LNCaP clone FGC (cell line): Measurements from ENCODE around the gene KCNQ1.

Experiments
- DNase-seq: peaks from one replicate; pipeline ENCODE4 v3.0.0-alpha.2; 2011; ENCODE audit warnings: low read depth
- H3K4me3 ChIP-seq: 2 replicates; pipeline ENCODE4 v1.5.1; 2011; ENCODE audit warnings: mild to moderate bottlenecking, low read depth, low read length, control low read depth
- TF ChIP-seq, protein P1 (sequence below): IDR thresholded peaks from 2 replicates; pipeline ENCODE4 v1.5.1; 2012; ENCODE audit warnings: mild to moderate bottlenecking; ENCODE audit not compliant: control insufficient read depth, insufficient read depth; ENCODE audit errors: extremely low read depth

KCNQ1 gene

DNA sequence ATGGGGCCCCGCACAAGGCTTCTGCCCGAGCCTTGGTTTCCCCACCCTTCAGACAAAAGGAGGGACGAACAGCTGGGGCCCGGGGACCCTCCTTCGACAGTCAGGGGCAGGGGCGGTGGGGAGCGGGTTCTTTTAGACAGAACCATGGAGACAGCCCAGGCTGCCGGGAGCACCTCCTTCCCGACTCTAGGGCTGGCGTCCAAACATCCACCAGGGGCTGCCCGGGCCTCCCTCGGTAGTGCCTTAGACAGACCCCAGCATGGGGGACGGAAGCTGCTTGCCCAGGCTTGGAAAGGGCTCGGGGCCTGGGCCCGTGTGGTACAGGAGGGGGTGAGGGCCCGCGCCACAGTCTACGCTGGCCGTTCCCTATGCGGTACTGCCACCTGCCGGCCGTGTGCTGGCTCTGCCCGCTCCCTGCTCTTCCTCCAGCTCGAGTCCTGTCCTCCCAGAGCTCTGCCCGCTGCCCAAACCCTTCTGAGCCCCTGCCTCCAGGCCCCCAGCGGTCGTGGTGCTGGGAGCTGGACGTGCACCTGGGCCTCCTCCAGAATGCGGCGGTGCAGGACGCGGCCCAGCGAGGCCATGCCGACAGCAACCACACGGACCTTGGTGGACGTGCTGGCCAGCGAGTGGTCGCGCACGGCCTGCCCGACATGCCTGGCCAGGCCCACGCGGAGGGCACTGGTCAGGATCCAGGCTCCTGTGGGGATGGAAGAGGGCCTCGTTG lies 24.1 kb upstream of the KCNQ1 start:
- DNase-seq = peak; percentile 18
- TF ChIP-seq, protein P1, sequence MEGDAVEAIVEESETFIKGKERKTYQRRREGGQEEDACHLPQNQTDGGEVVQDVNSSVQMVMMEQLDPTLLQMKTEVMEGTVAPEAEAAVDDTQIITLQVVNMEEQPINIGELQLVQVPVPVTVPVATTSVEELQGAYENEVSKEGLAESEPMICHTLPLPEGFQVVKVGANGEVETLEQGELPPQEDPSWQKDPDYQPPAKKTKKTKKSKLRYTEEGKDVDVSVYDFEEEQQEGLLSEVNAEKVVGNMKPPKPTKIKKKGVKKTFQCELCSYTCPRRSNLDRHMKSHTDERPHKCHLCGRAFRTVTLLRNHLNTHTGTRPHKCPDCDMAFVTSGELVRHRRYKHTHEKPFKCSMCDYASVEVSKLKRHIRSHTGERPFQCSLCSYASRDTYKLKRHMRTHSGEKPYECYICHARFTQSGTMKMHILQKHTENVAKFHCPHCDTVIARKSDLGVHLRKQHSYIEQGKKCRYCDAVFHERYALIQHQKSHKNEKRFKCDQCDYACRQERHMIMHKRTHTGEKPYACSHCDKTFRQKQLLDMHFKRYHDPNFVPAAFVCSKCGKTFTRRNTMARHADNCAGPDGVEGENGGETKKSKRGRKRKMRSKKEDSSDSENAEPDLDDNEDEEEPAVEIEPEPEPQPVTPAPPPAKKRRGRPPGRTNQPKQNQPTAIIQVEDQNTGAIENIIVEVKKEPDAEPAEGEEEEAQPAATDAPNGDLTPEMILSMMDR = peak; percentile 97
- no peak overlapping the region for H3K4me3 ChIP-seq

DNA sequence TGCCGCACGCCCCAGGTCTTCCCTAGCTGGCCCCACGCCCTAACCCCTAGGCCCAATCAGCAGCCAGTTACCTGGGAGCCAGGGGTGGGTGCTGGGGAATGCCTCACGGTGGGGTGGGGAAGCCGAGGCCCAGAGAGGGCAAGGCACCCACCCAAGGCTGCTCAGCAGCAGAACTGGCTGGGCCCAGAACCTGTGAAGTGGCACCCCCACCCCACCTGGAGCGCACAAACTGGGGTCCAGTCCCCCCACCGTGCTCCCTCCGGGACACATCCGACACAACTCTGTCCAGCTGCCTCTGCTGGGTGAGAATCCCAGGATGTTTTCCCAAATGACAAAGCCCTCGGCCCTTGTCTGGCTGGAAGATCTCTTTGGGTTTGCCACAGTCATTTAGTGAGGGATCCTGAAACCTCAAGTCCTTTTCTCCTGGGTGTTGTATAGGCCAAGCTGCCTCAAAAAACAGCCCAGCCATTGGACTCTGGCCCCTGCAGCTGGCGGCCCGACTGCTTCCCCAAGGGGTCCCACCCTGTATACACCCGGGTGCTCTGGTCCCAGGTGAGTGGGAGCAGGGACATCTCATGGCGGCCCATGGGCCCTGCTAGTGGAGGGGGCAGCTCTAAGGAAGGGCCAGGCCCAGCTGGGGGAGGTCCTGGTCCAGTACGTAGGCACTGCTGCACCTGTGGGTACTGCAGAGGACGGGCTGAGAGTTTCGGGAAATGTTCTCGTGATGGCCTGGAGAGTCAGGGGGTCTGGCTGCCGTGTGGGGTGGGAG lies 23.4 kb upstream of the KCNQ1 start:
- DNase-seq = no peak
- TF ChIP-seq, protein P1 = no peak
- H3K4me3 ChIP-seq = no peak overlapping the region

DNA sequence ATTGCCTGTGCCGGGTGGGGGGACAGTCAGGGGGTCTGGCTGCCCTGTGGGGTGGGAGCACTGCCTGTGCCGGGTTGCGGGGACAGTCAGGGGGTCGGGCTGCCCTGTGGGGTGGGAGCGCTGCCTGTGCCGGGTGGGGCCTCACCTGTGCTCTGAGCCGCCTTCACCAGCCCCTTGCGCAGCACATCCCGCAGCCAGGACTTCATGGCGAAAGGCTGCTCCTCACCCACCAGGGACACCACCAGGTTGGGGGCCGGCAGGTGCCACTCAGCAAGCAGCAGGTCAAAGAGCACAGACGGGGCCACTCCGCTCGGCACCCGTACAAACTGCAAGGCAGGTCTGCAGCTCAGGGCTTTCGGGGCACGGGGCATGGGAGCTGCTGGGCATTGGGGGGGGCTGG lies 22.8 kb upstream of the KCNQ1 start:
- no peak overlapping the region for H3K4me3 ChIP-seq
- TF ChIP-seq, protein P1 = no peak
- no peak for DNase-seq

DNA sequence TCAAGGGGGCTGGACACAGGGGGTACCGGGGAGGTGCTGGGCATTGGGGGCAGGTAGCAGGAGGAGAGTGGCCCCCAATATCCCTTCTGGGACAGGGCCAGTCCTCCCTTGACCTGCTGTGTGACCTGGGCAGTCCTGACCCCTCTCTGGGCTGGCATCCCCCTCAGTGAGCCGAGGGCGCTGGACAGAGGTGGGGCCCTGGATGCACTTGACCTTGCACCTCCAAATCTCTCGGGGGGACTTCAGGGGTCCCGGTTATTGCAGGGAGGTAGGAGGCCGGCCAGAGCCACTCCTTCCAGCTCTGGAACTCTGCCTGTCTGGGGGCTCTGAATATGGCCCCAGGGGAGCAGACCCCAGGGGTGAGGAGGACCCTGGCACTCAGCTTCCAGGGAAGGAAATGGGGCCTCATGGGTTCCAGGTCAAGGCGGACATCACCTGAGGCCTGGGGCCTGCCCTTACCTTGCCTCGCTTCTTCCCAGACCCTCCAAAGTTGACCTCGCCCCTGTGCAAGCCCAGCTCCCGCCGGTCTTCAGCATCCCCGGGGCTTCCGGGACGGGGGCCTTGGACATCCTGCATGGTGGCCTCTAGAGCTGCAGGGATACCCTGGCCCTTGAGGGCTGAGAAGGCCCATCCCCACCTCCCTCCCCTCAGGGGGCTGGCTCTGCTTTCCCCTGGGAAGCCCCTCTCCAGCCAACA lies 22.2 kb upstream of the KCNQ1 start:
- TF ChIP-seq, protein P1 = no peak
- no peak overlapping the region for H3K4me3 ChIP-seq
- DNase-seq = no peak

DNA sequence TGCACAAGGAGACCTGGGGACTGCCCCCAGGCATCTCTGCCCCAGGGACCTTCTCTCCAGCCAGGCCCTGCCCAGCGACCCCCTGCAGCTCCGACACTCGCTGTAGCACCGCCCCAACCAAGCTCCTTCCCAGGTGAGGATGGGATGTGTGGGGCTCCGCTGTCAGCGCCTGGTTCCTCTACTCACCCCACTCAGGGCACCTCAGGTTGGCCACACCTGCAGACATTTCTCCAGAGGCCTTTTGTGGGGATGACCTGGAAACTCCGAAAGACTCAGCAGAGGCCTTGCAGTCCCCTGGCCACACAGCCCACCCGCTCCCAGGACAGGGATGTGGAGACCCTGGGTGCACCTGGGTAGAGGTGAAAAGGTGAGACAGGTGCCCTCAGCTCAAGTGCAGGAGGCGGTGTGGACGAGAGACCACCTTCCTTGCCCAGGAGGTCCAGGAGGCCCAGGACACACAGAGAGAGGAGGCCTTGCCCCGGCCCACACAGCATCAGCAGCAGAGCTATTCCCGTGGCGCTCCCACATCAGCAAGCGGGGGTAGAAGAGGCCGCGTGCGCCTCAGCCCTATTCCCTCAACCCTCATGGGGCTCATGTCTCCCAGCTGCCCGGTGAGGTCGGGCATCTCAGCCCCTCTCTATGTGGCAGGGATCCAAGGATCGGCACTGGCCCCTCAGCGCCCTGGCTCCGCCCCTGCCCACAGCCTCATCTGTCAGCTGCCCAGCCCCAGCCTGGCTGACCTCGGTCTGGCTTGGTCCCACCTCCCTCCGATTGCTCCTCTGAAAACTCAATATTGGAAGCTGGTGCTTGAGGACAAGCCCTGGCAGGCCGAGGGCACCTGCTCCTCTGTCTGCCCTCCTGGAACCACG lies 21.4 kb upstream of the KCNQ1 start:
- DNase-seq = no peak
- TF ChIP-seq, protein P1 = no peak
- H3K4me3 ChIP-seq = no peak overlapping the region

DNA sequence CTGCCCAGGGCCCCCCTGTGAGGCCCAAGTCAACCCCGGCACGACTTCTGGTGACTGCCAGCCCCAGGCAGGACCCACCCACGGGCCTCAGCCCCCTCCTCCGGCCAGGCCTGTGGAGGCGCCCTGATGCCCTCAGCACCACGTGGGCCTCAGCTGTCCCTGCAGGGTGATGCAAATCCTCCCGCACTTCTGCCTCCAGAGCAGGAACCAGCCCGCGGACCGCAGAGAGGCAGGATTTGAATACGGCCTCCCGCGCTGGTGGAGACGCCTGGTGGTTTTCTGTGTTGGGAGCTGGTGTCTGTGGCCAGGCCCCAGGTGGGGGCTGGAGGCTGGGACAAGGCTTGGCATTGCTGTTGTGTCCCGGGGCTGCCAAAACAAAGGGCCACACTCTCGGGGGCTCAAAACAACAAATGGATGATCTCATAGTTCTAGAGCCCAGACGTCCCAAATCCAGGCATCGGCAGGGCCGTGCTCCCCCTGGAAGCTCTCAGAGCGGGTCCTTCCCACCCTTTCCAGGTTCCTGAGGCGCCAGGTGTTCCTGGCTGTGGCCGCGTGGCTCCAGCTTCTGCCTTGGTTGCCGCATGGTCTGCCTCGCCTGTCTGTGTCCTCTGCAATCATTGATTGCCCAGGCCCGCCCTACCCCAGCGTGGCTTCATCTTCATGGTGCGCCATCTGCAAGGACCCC lies 19.9 kb upstream of the KCNQ1 start:
- DNase-seq = no peak
- TF ChIP-seq, protein P1 = no peak
- no peak overlapping the region for H3K4me3 ChIP-seq
